Astrocyte (in vitro differentiated cells and primary cell): ENCODE data around the gene GXYLT1. TPM values are rescaled to one million over a fixed set of nuclear protein-coding genes. Genes with fewer than 3 reads are reported as not detected.

Experiments
- DNase-seq: peaks from one replicate; pipeline ENCODE4 v3.0.0-alpha.2; 2010; ENCODE audit warnings: low read depth
- FAIRE-seq: peaks from 2 replicates; lab custom pipeline; 2011; peaks lifted over from hg19 to GRCh38; lab: Jason Lieb, UNC
- H2AFZ ChIP-seq: 2 replicates; pipeline ENCODE4 v1.6.0; 2012; ENCODE audit warnings: low read depth, low read length, inconsistent platforms
- H3K27ac ChIP-seq: 2 replicates; pipeline ENCODE4 v1.5.1; 2011; ENCODE audit warnings: low read depth, low read length, inconsistent platforms
- H3K27me3 ChIP-seq: 2 replicates; pipeline ENCODE4 v1.6.0; 2011; ENCODE audit warnings: low read length, inconsistent platforms; ENCODE audit not compliant: insufficient read depth
- H3K36me3 ChIP-seq: 2 replicates; pipeline ENCODE4 v1.5.1; 2011; ENCODE audit warnings: low read length, inconsistent platforms; ENCODE audit not compliant: insufficient read depth
- H3K4me1 ChIP-seq: 2 replicates; pipeline ENCODE4 v1.5.1; 2011; ENCODE audit warnings: low read length, inconsistent platforms; ENCODE audit not compliant: insufficient read depth
- H3K4me2 ChIP-seq: 2 replicates; pipeline ENCODE4 v1.6.0; 2012; ENCODE audit warnings: low read length, inconsistent platforms
- H3K4me3 ChIP-seq: 2 replicates; pipeline ENCODE4 v1.5.1; 2011; ENCODE audit warnings: low read depth, mild to moderate bottlenecking, low read length, inconsistent platforms; ENCODE audit not compliant: insufficient read depth
- H3K79me2 ChIP-seq: 2 replicates; pipeline ENCODE4 v1.6.0; 2012; ENCODE audit warnings: mild to moderate bottlenecking, low read length, inconsistent platforms; ENCODE audit not compliant: insufficient read depth
- H3K9ac ChIP-seq: 2 replicates; pipeline ENCODE4 v1.6.0; 2012; ENCODE audit warnings: mild to moderate bottlenecking, low read length, inconsistent platforms
- H3K9me3 ChIP-seq: 2 replicates; pipeline ENCODE4 v1.5.1; 2012; ENCODE audit warnings: low read depth, mild to moderate bottlenecking, low read length, inconsistent platforms; ENCODE audit not compliant: insufficient read depth
- H4K20me1 ChIP-seq: 2 replicates; pipeline ENCODE4 v1.6.0; 2012; ENCODE audit warnings: low read length, inconsistent platforms; ENCODE audit not compliant: insufficient read depth
- H3K27ac Mint-ChIP-seq: one replicate; pipeline ENCODE4 v1.8.0; 2021; ENCODE audit warnings: mild to moderate bottlenecking, mixed read lengths; ENCODE audit not compliant: unreplicated experiment
- H3K27me3 Mint-ChIP-seq: one replicate; pipeline ENCODE4 v1.8.0; 2021; ENCODE audit warnings: low read depth, mixed read lengths; ENCODE audit not compliant: unreplicated experiment
- H3K36me3 Mint-ChIP-seq: one replicate; pipeline ENCODE4 v1.8.0; 2021; ENCODE audit warnings: low read depth, mixed read lengths; ENCODE audit not compliant: unreplicated experiment
- H3K4me1 Mint-ChIP-seq: one replicate; pipeline ENCODE4 v1.8.0; 2021; ENCODE audit warnings: low read depth, mixed read lengths; ENCODE audit not compliant: unreplicated experiment
- H3K4me3 Mint-ChIP-seq: one replicate; pipeline ENCODE4 v1.8.0; 2021; ENCODE audit warnings: mild to moderate bottlenecking, moderate library complexity, mixed read lengths; ENCODE audit not compliant: unreplicated experiment
- H3K9me3 Mint-ChIP-seq: one replicate; pipeline ENCODE4 v1.8.0; 2021; ENCODE audit warnings: mild to moderate bottlenecking, mixed read lengths; ENCODE audit not compliant: unreplicated experiment
- EZH2 ChIP-seq: IDR thresholded peaks from 2 replicates; pipeline ENCODE4 v1.6.1; 2012; ENCODE audit warnings: mild to moderate bottlenecking, low read length, inconsistent platforms; ENCODE audit not compliant: insufficient read depth
- total RNA-seq: library from RNA; stranded (reverse); gene quantifications from 2 replicates; pipeline ENCODE4 v1.2.1, GENCODE V29; 2021
- TF ChIP-seq, protein P1 (sequence below): IDR thresholded peaks from 2 replicates; pipeline ENCODE4 v1.5.1; 2011; ENCODE audit warnings: low read depth, mild to moderate bottlenecking, inconsistent platforms, low read length, moderate library complexity; ENCODE audit not compliant: insufficient read depth

The GXYLT1 gene
- total RNA-seq, 1 donor from 2014 or later = 23.1 TPM

DNA sequence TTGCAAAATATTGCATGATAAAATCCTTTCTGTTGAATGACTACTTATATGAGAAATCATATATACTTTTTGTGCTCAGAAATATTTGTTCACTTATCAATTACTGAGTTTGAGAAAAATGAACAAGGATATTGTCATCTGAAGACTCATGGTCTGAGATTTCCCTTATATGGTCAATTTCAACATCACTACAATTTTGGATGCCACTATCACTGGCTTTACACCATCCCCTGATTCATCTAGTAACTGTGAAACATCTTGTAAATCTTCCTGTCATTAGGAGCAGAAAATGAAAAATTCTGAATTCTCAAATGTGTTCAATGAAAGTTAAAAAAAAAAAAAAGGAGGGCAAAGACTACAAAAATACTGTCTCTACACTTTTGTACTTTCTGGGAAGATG lies 21.8 kb upstream of the GXYLT1 start:
- H3K79me2 ChIP-seq = no peaks in the 10 kb centered on the region
- Mint-ChIP-seq H3K27ac (no peak overlapping the region), H3K4me1 (peaks cover 12% of the 10 kb centered on the region), H3K4me3 (no peak overlapping the region), H3K27me3 (no peaks in the 10 kb centered on the region), H3K36me3 (peaks cover 6% of the 10 kb centered on the region), H3K9me3 (peaks cover 1% of the 10 kb centered on the region)
- no peak for TF ChIP-seq EZH2
- TF ChIP-seq, protein P1, sequence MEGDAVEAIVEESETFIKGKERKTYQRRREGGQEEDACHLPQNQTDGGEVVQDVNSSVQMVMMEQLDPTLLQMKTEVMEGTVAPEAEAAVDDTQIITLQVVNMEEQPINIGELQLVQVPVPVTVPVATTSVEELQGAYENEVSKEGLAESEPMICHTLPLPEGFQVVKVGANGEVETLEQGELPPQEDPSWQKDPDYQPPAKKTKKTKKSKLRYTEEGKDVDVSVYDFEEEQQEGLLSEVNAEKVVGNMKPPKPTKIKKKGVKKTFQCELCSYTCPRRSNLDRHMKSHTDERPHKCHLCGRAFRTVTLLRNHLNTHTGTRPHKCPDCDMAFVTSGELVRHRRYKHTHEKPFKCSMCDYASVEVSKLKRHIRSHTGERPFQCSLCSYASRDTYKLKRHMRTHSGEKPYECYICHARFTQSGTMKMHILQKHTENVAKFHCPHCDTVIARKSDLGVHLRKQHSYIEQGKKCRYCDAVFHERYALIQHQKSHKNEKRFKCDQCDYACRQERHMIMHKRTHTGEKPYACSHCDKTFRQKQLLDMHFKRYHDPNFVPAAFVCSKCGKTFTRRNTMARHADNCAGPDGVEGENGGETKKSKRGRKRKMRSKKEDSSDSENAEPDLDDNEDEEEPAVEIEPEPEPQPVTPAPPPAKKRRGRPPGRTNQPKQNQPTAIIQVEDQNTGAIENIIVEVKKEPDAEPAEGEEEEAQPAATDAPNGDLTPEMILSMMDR = no peak
- peaks cover 2% of the 10 kb centered on the region for H3K36me3 ChIP-seq
- peak; percentile 36 for DNase-seq
- no peak overlapping the region for H2AFZ ChIP-seq
- no peaks in the 10 kb centered on the region for H3K4me1 ChIP-seq
- FAIRE-seq = peak; percentile 75
- no peak overlapping the region for H3K4me3 ChIP-seq
- H3K9me3 ChIP-seq = no peaks in the 10 kb centered on the region
- peaks cover 3% of the 10 kb centered on the region for H4K20me1 ChIP-seq
- no peak overlapping the region for H3K27ac ChIP-seq
- H3K27me3 ChIP-seq = no peaks in the 10 kb centered on the region
- no peak overlapping the region for H3K4me2 ChIP-seq
- H3K9ac ChIP-seq = no peak overlapping the region

DNA sequence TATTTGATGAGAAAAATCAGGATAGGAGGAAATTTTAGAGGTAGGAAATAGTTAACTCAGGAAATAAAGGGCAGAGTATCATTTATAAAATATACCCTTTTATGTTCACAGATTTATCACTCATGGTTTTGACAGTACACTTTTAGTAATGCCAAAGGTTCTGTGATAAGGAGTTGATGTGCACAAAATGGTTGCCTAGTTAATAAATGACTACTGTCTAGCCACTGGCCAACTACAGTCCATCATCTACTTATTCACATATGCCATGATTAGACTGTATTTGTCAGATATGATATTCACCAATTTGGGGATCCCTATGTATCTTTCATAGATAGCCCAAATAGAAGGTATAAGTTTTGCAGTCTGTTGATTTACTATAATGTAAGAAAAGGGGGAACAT lies 19.2 kb upstream of the GXYLT1 start:
- TF ChIP-seq, protein P1 = no peak
- no peak for TF ChIP-seq EZH2
- no peak overlapping the region for H3K4me3 Mint-ChIP-seq
- Histone ChIP-seq H3K9me3 (no peaks in the 10 kb centered on the region), H4K20me1 (peaks cover 3% of the 10 kb centered on the region), H3K79me2 (no peaks in the 10 kb centered on the region), H3K27ac (no peak overlapping the region), H3K9ac (no peak overlapping the region), H3K4me2 (no peak overlapping the region), H2AFZ (no peak overlapping the region), H3K36me3 (peaks cover 6% of the 10 kb centered on the region), H3K4me1 (no peaks in the 10 kb centered on the region), H3K4me3 (no peak overlapping the region), H3K27me3 (no peaks in the 10 kb centered on the region)
- H3K9me3 Mint-ChIP-seq = no peaks in the 10 kb centered on the region
- DNase-seq = no peak
- FAIRE-seq = no peak
- H3K27ac Mint-ChIP-seq = no peak overlapping the region
- no peaks in the 10 kb centered on the region for H3K36me3 Mint-ChIP-seq
- H3K27me3 Mint-ChIP-seq = no peaks in the 10 kb centered on the region
- H3K4me1 Mint-ChIP-seq = peaks cover 15% of the 10 kb centered on the region

DNA sequence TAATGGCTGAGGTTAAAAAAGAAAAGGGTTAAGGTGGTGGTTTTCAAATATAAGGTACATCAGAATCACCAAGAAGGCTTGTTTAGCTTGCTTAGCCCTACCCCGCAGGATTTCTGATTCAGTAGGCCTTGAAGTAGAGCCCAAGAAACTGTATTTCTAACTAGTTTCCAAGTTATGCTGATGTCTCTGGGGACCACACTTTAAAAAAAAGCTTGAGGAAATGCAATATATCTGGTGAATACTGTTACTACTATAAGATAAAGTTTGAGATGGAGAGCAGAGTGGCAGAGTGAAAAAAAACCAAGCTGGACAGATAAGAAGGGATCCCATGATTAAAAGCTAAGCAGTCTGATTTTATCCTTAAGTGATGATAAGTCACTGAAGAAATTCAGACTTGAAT lies 18.3 kb upstream of the GXYLT1 start:
- no peak for DNase-seq
- peaks cover 15% of the 10 kb centered on the region for H3K4me1 Mint-ChIP-seq
- FAIRE-seq = no peak
- H3K27me3 Mint-ChIP-seq = no peaks in the 10 kb centered on the region
- H3K27ac Mint-ChIP-seq = peak overlapping the region; percentile 30
- Histone ChIP-seq H3K9me3 (no peaks in the 10 kb centered on the region), H3K9ac (no peak overlapping the region), H3K27me3 (no peaks in the 10 kb centered on the region), H3K36me3 (peaks cover 6% of the 10 kb centered on the region), H3K4me3 (no peak overlapping the region), H4K20me1 (peaks cover 3% of the 10 kb centered on the region), H3K27ac (no peak overlapping the region), H3K79me2 (no peaks in the 10 kb centered on the region), H2AFZ (no peak overlapping the region), H3K4me2 (no peak overlapping the region), H3K4me1 (no peaks in the 10 kb centered on the region)
- no peaks in the 10 kb centered on the region for H3K36me3 Mint-ChIP-seq
- TF ChIP-seq, protein P1 = no peak
- TF ChIP-seq EZH2 = no peak
- no peak overlapping the region for H3K4me3 Mint-ChIP-seq
- no peaks in the 10 kb centered on the region for H3K9me3 Mint-ChIP-seq
